ENCODE results near the gene FOXF1.

- TF ChIP-seq SUZ12 (IDR thresholded peaks at IDR 0.05; ENCODE audit: extremely low read depth, insufficient read depth, insufficient read length) (no peak), ZNF274 (IDR thresholded peaks at IDR 0.05; ENCODE audit: low read depth, low read length) (no peak), YY1 (IDR thresholded peaks at IDR 0.05; ENCODE audit: insufficient read depth, insufficient read length) (no peak)
These were observed 5.7 kb downstream of the FOXF1 start for GRCh38 chr16:86515777-86516622.

Data from NT2/D1 (cell line).